ENCODE data around the gene COL13A1.

Gene COL13A1

DNA sequence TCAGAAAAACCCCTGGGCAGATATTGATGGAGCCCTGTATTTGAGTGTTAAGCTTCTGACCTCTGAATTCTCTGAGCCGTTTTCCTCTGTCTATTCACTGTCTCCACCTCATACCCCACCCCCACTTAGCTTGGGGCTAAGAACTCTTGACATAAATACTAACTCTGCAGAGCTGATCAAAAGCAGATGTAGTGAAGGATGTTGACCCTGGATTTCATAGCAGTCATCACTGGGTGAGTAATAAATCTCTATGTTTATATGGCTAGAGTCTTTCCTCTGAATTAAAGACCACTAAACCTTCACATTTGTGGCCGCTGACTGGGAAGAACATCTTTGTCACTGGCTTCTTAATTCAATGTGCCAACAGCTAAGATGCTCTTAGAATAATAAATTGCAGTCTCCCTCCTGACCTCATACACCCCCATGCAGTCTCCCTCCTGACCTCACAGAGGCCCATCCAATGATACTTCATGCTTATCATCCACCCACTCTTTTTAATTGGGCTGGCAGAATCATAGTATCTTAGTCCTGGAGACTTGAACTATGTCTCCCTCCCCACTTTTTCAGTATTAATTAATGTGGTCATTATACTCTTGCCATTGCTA, 172.9 kb downstream of the COL13A1 start:
- no peak for DNase-seq

DNA sequence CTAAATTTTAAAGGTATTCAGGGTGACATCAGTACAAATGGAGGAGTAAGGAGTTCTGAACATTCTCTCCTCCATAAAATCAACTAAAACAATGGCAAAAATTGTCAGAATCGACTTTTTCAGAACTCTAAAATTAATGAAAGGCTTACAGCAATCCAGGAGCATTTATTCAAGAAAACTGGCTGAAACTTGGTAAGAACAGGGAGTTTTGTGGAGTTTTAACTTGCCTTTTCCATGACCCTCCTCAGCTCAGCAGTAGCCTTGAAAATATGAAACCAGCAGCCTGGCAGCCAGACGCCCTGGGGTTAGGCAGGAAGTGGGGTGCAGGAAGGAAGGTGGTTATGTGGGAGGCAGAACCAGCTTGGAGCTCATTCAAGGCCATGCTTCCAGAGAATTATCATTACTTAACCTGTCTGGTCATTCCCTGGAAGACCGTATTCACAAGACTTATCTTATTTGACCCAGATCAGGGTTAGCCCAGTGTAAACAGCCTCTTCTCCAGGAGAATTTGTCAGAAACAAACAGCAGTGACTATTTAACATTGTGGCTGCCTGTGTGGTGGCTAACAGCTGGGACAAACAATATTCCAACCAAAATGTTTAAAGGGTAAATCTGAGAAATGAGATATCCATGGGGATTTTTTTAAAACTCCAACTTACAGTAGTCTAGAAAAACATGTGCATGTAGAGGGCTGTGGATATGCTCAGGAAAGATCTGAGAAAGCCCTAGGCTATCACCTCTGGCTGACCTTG, 175.3 kb downstream of the COL13A1 start:
- no peak for DNase-seq

DNA sequence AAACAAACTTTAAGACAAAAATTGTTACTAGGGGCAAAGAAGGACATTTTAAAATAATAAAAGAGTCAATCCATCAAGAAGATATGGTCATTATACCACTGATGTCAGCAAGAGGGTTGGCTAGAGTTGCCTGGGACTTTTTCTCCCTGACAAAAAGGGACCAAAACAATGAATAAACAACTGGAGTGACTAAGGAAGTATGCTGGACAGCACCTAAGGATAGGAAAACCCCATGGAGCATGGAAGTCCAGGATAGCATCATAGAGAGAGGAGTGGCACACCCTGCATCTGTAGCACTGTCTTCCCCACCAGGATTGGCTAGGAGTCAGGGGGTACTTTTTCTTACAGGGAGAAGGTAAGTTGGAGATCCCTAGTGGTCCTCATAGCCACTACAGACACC, 177.5 kb downstream of the COL13A1 start:
- no peak for DNase-seq

DNA sequence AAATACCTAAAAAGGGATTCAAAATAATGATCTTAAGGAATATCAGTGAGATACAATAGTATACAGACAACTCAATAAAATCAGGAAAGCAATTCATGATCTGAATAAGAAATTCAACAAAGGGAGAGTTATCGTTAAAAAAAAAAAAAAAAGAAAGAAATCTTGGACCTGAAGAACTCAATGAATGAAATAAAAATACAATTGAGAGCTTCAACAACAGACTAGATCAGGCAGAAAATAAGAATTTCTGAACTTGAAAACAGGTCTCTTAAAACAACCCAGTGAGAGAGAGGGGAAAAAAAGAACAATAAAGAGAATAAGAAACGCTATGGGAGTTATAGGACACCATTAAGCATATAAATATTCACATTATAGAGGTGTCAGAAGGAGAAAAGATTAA, 179.0 kb downstream of the COL13A1 start:
- no peak for DNase-seq

DNA sequence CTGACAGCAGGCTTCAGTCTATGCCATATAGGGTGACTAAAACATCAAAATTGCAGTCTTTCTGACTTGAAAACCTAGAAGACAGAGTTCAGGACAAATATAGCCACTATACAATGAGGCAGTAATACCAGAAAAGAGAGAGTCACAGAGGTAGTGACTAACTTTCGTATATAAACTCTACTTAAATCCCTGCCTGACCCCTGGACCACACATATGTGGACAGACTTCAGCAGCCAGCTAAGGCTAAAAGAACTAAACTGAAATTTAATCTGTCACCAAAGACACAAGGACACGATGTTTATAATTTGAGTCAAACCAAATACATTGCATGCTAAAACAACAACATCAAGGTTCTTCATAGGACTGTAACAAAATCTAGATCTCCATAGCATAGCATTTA, 186.4 kb downstream of the COL13A1 start:
- DNase-seq: no peak

DNA sequence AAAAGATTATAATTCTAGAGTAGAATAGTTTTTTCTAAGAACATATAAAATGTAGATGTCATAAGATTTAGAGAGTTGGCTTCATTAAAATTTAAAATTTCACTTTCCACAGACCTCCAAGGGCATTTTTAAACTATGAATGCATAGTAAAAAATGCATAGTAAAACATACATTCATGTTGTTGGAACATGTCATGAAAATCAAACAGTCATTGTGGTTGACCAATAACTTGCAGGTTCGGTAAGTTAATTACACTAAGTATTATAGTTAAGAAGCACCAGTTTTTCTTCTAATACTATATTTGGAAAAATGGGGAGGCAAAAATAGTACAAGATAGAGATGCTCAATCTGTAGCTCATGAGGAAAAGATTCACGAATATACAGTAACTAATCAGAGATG, 189.4 kb downstream of the COL13A1 start:
- no peak for DNase-seq

DNA sequence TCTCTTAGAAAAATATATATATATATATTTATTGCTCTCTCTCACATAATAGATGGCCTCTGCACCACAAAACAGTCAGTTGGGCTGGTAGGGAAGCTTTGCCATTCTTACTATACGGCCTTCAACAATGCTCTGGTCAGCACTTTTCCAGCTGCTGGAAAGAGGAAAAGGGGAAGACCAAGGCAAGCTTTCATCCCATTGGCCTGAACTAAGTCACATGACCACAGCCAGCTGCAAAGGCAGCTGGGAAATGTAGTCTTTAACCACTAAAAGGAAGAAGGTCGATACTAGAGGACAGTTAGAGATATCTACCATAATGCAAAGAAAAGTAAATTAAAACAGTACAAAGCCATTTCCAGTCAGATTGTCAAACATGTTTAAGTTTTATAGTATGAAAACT, 192.6 kb downstream of the COL13A1 start:
- no peak for DNase-seq

DNA sequence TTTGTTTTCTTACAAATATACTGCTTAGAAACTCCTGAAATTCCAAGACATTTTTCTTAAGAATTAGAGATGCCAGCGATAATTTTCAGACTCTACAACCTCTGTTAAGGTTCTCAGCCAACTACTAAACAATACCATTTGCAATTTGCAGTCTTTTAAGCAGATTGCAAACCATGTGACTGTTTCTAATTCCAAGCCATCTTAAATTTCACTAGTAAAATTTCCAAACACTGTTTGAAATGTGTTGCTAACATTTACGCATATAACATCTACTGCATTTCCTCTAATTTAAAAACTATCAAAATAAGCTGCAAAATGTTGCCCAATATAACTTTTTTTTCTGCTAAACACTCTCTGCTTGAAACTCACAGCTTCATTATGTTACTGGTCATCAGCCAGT, 194.9 kb downstream of the COL13A1 start:
- DNase-seq: no peak

DNA sequence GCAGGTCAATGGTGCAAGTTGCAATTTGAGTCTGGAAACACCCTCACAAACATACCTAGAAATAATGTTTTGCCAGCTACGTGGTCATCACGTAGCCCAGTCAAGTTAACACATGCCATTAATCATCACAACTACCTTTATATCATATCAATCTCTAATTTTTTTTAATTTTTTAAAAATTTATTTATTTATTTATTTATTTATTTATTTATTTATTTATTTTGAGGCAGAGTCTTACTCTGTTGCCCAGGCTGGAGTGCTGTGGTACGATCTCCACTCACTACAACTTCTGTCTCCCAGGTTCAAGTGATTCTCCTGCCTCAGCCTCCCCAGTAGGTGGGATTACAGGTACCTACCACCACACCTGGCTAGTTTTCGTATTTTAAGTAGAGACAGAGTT, 198.6 kb downstream of the COL13A1 start:
- DNase-seq: no peak

DNA sequence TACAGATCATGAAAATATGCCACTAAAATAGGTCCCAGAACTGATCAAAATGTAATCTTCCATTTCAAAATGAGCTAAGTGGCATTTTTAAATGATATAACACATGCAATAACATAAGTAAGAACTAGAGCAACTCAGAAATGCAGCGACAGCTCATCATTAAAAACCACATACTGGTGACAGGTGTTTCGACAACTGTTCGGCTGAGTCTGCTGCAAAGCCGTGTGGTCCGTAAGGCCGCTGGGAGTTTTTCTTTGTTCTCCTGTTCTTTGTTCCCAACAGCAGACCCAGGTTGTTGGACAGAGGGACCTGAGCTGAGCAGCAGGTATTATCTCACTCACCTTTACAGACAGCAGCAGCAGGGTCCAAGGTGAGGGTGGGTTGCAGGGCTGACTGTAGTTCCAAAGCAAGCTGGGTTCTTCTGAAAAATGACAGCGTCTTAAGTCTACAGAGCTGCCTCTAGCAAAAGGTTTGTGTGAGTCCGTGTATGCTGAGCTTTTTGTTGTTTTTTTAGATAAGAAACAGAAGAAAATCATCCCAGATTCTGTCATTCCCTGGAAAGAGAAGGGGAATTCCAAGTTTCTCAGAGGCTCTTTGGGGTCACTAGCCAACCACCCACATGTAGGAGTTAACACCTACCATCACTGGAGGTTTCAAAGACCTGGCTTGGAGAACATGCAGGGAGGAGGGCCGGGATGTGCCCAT, 205.6 kb downstream of the COL13A1 start:
- no peak for DNase-seq
